Fibroblast of skin of right quadriceps (primary cell): ENCODE data around the gene AGPAT1.
A peak's percentile ranks its signal among the peaks of the same experiment; 100 is the strongest.

Source experiments
- DNase-seq: peaks from one replicate; pipeline ENCODE4 v3.0.0-alpha.2; 2013

The AGPAT1 gene

GRCh38 chr6:32167761-32168262 lies 8.1 kb downstream of the AGPAT1 start:
- DNase-seq, result no peak

GRCh38 chr6:32167154-32167760 lies 8.6 kb downstream of the AGPAT1 start:
- no peak for DNase-seq

GRCh38 chr6:32166411-32167061 lies 9.3 kb downstream of the AGPAT1 start:
- DNase-seq, result no peak

- no peak for DNase-seq
Observed at GRCh38 chr6:32164295-32164694, 11.6 kb downstream of the AGPAT1 start, which contains the start of gene EGFL8. TSS of gene EGFL8 (plus strand) at chr6:32164595. CDS start at chr6:32166166, 1,571 bp downstream.

- DNase-seq, result no peak
Observed at GRCh38 chr6:32163559-32164258, 12.2 kb downstream of the AGPAT1 start.

- DNase-seq, result no peak
Observed at GRCh38 chr6:32158052-32158451, 17.8 kb downstream of the AGPAT1 start.

GRCh38 chr6:32156891-32157290 lies 19.0 kb downstream of the AGPAT1 start:
- DNase-seq, result no peak

GRCh38 chr6:32154514-32155161 lies 21.2 kb downstream of the AGPAT1 start:
- peak; percentile 62 for DNase-seq

- peak; percentile 95 for DNase-seq
Observed at GRCh38 chr6:32153564-32154513, 22.0 kb downstream of the AGPAT1 start, which contains the start of gene PPT2. TSS of gene PPT2 (plus strand) at chr6:32154141. CDS start at chr6:32154595, 454 bp downstream.

- DNase-seq, result peak; percentile 46
Observed at GRCh38 chr6:32152769-32153563, 22.9 kb downstream of the AGPAT1 start.

GRCh38 chr6:32151863-32152768 lies 23.8 kb downstream of the AGPAT1 start, which contains the start of gene PRRT1:
TSS of gene PRRT1 (minus strand) at chr6:32151939. CDS start at chr6:32151827, 112 bp downstream.
- no peak for DNase-seq

GRCh38 chr6:32151181-32151862 lies 24.6 kb downstream of the AGPAT1 start:
- DNase-seq, result no peak

GRCh38 chr6:32149932-32150870 lies 25.7 kb downstream of the AGPAT1 start:
- no peak for DNase-seq

GRCh38 chr6:32149092-32149755 lies 26.7 kb downstream of the AGPAT1 start:
- no peak for DNase-seq

GRCh38 chr6:32148289-32149091 lies 27.4 kb downstream of the AGPAT1 start:
- no peak for DNase-seq

GRCh38 chr6:32147401-32148132 lies 28.3 kb downstream of the AGPAT1 start:
- no peak for DNase-seq
